Pancreas (tissue), 10 donors: ENCODE results near the gene C17orf58. TPM values are rescaled to one million over a fixed set of nuclear protein-coding genes. Genes with fewer than 3 reads are reported as not detected.

ENCODE experiments used
- ATAC-seq, 4 donors: fragments of 200-7000 bp; cut with Tn5 transposase; one replicate each; pipeline versions ENCODE4 v1.8.0 to v1.9.1; 2020; ENCODE audit warnings: mild to moderate bottlenecking in 4 of 4, moderate library complexity in 4 of 4
- DNase-seq, 6 donors: peaks; one replicate each; pipeline ENCODE4 v3.0.0-alpha.2; 2020
- FAIRE-seq: peaks from 2 replicates; lab custom pipeline; 2012; peaks lifted over from hg19 to GRCh38; lab: Jason Lieb, UNC
- H3K27ac ChIP-seq, 4 donors: fragments of 200-600 bp; sonication (generic); 1 replicate in 3 of 4; 2 replicates in 1 of 4; pipeline versions ENCODE4 v1.5.0 to v1.8.0; 2020
- H3K27me3 ChIP-seq, 4 donors: fragments of 200-600 bp; one replicate each; pipeline ENCODE4 v1.8.0; 2021
- H3K36me3 ChIP-seq, 3 donors: fragments of 200-600 bp; sonication (generic) in 1 of 3; one replicate each; pipeline versions ENCODE4 v1.5.0 to v1.8.0; 2020 to 2021
- H3K4me1 ChIP-seq, 3 donors: fragments of 200-600 bp; one replicate each; pipeline ENCODE4 v1.8.0; 2021
- H3K4me3 ChIP-seq, 4 donors: fragments of 200-600 bp; sonication (generic) in 2 of 4; one replicate each; pipeline versions ENCODE4 v1.5.0 to v1.8.0; 2020 to 2021
- H3K9me3 ChIP-seq, 4 donors: fragments of 200-600 bp; one replicate each; pipeline ENCODE4 v1.8.0; 2021
- CTCF ChIP-seq, 4 donors: fragments of 200-600 bp; sonication (generic) in 3 of 4; IDR thresholded peaks; one replicate each; pipeline versions ENCODE4 v1.5.0 to v1.8.0; 2021; ENCODE audit warnings: antibody characterized with exemption in 4 of 4
- WGBS, 2 donors: extraction: QIAGEN DNeasy Blood & Tissue Kit; methylation state at CpG; one replicate each; pipeline ENCODE4 v1.1.7; 2013; 5-methylcytosine and 5-hydroxymethylcytosine counted together
- intact Hi-C, 3 donors: fragments of 100-400 bp; cut with DNase I; formaldehyde crosslinking; loops; one replicate each; pipeline versions ENCODE4 v1.11.1 to v1.14.2; 2022
- polyA plus RNA-seq, 2 donors: library from polyadenylated mRNA; stranded (reverse); fragments of 200-250 nt; gene quantifications; one replicate each; pipeline ENCODE4 v1.2.3, GENCODE V29; 2013
- total RNA-seq, 6 donors: library from RNA; stranded (reverse); fragmentation: NEBNext Ultra II Directional in 4 of 6; extraction: Animal tissue kit (Norgen Biotek cat#: 25700) in 4 of 6; gene quantifications; one replicate each; pipeline versions ENCODE4 v1.2.1 to v1.2.4, GENCODE V29; 2021 to 2023
- donor health status: healthy with polysubstance abuse.
- donor health status: DM: no; HTN: no; CAD: no; lungs with moderate emphysema.
- donor health status: DM: no; HTN: no; CAD: no.
- donor health status: control.
- donor health status: control.
- donor health status: Bipolar disorder and iron deficiency.
- donor health status: DM: yes; HTN: yes; CAD: no.
- donor health status: DM: no; HTN: no; CAD: no.
- donor health status: DM: no; HTN: no; CAD: no.
- donor health status: DM: yes; HTN: yes; CAD: no.

Gene C17orf58
- total and polyA plus RNA-seq, 8 donors = 3.0 to 8.7 (median 5.5) TPM

- no peak overlapping the region for H3K4me3 ChIP-seq
- TF ChIP-seq CTCF (IDR thresholded peaks at IDR 0.05) = peak in 1 of 4 donors; percentile 9
- intact Hi-C loops = no loop called here
- FAIRE-seq (no peak), DNase-seq (no peak), ATAC-seq (peak in 2 of 4 donors; percentile 18 to 30)
- no peak overlapping the region for H3K27ac ChIP-seq
- no peaks in the 10 kb centered on the region for H3K9me3 ChIP-seq
- no peaks in the 10 kb centered on the region for H3K27me3 ChIP-seq
- 84% methylated on average over 3 of the region's 3 CpGs for WGBS, 2 donors
- peaks cover 0 to 70% (median 23%) of the 10 kb centered on the region in 3 donors for H3K36me3 ChIP-seq
- no peaks in the 10 kb centered on the region for H3K4me1 ChIP-seq
These were observed 53.5 kb downstream of the C17orf58 start for GRCh38 chr17:67942810-67943209.

Other genes starting within 250 kb of the C17orf58 start
- 10 to 100 TPM; 32.2 to 59.1 (median 39.0) TPM for gene BPTF, start 171.0 kb downstream of the C17orf58 start, total RNA-seq
- gene BPTF, start 171.0 kb downstream of the C17orf58 start, polyA plus RNA-seq = 10 to 100 TPM; 15.5 to 17.7 TPM
- gene KPNA2, start 39.3 kb upstream of the C17orf58 start, total RNA-seq = 10 to 100 TPM in 2 of 6 donors, 1 to 10 TPM in 4; 3.3 to 10.5 (median 5.7) TPM
- gene KPNA2, start 39.3 kb upstream of the C17orf58 start, polyA plus RNA-seq = 1 to 10 TPM; 4.4 to 7.4 TPM